Limb (tissue), 2 donors: ENCODE measurements around the gene SWAP70.
"Not testable (repeated sequence)": the region's sequence is repeated elsewhere in the genome, so short reads cannot be mapped to it uniquely, and the experiment has no call there.

Experiments used
- DNase-seq, 2 donors: peaks; one replicate each; pipeline ENCODE4 v3.0.0-alpha.2; 2016; ENCODE audit errors: extremely low spot score in 2 of 2

SWAP70 gene

GRCh38 chr11:9663699-9664275, at the start of gene SWAP70:
TSS of gene SWAP70 (plus strand) at chr11:9664077. CDS start at chr11:9664180, 103 bp downstream.
- DNase-seq, result peak; percentile 68 to 94

- DNase-seq, result no peak
Measured at GRCh38 chr11:9615031-9615451, 48.8 kb upstream of the SWAP70 start.

DNA sequence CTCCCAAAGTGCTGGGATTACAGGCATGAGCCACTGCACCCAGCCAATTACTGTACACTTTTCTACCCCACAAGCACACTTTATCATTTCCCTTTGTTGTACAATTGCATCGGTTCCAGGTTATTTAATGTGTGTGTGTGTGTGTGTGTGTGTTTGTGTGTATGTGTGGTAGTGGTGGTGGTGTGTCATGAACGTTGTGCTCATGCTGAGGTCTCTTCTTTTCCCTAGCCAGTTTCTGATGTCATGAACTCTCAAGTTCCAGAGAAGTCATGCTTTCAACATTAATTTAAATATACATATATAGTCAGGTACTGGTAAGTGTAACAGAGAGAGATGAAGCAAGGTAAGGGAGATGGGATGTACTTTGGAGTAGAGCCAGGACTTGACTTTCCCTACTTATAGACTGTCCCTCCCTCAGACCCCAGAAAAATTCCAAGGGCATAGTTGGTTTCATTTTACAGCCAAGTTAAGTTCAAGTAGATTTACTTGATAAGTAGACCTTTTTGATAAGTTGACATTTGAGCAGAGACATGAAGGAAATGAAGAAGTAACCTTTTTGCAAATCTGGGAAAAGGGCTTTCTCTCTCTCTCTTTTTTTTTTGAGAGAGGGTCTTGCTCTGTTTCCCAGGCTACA, 47.7 kb upstream of the SWAP70 start:
- DNase-seq, result no peak

- DNase-seq, result no peak
Measured at GRCh38 chr11:9616858-9617257, 47.0 kb upstream of the SWAP70 start.

GRCh38 chr11:9617940-9618339, 45.9 kb upstream of the SWAP70 start:
- peak in 1 of 2 donors; percentile 30 for DNase-seq

- no peak for DNase-seq
Measured at GRCh38 chr11:9619004-9619403, 44.9 kb upstream of the SWAP70 start.

- DNase-seq, result no peak
Measured at GRCh38 chr11:9619971-9620370, 43.9 kb upstream of the SWAP70 start.

GRCh38 chr11:9622353-9622752, 41.5 kb upstream of the SWAP70 start:
- not testable (repeated sequence) for DNase-seq

DNA sequence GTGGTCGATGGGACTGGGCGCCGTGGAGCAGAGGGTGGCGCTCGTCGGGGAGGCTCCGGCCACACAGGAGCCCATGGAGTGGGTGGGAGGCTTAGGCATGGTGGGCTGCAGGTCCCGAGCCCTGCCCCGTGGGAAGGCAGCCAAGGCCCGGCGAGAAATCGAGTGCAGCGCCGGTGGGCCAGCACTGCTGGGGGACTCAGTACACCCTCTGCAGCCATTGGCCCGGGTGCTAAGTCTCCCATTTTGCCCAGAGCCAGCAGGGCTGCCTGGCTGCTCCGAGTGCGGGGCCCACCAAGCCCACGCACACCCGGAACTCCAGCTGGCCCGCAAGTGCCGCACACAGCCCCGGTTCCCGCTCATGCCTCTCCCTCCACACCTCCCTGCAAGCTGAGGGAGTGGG, 40.8 kb upstream of the SWAP70 start:
- DNase-seq, result not testable (repeated sequence)

DNA sequence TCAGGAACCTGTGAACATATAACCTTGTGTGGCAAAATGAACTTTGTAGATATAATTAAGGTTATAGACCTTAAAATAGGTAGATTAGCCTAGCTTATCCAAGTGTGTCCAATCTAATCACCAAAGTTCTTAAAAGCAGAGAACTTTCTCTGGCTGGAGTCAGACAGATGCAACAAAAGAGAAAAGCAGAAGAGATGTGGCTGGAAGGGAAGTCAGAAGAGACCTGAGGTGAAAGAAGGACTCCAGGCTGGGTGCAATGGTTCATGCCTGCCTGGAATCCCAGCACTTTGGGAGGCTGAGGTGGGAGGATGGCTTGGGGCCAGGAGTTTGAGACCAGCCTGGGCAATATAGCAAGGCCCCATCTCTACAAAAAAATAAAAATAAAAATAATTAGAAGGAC, 39.4 kb upstream of the SWAP70 start:
- no peak for DNase-seq

DNA sequence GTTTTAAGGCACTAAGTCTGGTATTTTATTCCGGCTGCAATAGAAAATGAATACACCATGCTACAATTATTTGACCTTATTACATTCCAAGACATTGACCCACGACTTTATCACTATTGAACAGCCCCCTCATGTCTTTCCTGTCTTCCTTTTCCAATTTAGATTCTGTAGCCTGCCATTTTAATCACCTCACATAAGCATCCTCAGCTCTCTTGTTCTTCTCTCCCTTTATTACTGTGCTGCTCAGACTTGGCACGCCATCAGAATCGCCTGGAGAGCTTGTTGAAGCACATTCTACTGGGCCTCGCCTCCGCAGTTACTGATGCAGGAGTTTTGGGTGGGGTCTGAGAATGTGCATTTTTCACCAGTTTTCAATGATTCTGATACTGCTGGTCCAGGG, 38.7 kb upstream of the SWAP70 start:
- DNase-seq, result peak in 1 of 2 donors; percentile 39

DNA sequence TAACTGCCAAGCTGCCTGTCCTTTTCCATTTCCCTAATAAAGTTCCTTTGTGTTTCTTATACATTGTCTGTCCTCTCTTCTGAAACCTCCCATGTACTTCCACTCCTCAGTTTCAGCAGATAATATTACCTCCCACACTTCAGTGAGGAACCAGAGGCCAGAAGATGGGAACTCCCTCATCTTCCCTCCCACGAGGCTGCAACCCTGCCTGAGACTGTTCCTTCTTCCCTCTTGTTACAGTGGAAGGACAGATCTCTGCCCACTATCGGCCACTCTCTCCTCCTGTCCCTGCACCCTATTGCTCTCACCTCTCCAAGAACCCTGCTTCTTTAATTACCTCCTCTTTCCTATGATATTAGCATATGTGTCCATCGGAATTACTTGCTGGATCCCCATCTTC, 38.1 kb upstream of the SWAP70 start:
- no peak for DNase-seq

GRCh38 chr11:9626496-9627394, 37.1 kb upstream of the SWAP70 start:
- DNase-seq, result no peak

GRCh38 chr11:9629064-9629463, 34.8 kb upstream of the SWAP70 start:
- DNase-seq, result no peak

- DNase-seq, result no peak
Measured at GRCh38 chr11:9633679-9634078, 30.2 kb upstream of the SWAP70 start.

- no peak for DNase-seq
Measured at GRCh38 chr11:9636691-9637090, 27.2 kb upstream of the SWAP70 start.

DNA sequence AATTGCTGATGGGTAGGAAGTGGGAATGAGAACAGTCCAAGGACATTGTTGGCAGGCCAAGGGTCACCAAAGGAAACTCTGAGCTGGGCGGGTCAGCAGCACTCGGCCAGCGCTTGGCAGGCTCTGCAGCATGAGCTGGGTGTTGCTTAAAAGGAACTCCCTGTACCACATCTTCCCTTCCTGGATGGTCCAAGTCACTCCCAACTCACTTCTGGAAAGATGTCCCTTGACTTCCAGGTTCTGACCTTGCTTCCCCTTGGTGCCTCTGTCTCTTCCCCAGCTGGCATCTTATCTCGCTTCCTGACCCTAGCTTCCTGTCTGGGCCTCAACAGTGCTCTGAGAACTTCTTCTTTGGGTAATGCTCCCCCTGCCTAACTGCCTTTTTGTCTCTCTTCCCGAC, 24.8 kb upstream of the SWAP70 start:
- DNase-seq, result no peak

GRCh38 chr11:9639985-9640384, 23.9 kb upstream of the SWAP70 start:
- no peak for DNase-seq

DNA sequence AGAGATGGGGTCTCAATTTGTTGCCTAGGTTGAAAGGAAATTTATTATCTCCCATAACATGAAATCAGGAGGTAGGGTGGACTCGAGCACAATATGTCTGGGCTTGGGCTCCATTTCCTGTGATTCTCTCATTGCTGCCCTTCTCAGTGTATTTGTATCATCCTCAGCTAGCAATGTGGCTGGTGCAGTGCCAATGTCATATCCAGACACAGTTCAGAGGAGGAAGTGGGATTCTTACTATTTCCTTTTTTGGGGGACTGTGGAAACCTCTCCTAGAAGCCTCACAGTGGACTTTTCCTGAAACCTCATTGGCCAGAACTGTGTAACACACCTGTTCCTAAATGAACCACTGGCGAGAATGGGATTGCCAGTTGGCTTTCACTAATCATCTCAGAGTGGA, 21.0 kb upstream of the SWAP70 start:
- DNase-seq, result no peak

DNA sequence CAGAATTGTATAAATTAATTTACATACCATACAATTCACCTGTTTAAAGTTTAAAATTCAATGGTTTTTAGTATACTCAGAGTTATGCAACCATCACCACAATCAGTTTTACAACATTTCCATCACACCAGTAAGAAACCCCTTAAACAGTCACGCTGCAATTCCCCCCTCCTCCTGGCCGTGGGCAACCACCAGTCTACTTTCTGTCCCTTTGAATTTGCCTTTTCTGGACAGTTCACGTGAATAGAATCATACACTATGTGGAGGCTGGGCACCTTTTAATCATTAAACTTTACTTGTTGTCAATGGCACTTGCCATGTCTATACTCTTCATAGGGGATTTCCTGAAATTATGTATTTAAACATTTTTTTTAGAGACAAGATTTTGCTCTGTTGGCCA, 20.1 kb upstream of the SWAP70 start:
- no peak for DNase-seq

DNA sequence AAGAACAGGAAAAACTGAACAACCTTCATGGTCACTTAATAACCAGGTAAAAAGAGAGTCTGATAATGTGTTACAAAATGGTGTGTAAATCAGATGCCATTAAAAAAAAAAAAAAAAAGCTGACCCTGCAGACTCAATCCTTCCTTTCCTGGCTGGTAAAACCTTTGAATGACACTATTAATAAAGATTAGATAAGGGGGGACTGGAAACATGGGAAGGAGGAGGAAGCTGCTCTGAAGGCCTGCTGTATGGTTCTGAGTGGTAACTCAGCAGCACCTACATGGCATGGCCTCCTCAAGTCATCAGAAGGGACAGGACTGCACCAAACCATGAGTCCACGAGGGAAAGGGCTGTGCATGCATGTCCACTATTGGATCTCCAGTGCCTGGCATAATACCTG, 18.0 kb upstream of the SWAP70 start:
- DNase-seq, result no peak

DNA sequence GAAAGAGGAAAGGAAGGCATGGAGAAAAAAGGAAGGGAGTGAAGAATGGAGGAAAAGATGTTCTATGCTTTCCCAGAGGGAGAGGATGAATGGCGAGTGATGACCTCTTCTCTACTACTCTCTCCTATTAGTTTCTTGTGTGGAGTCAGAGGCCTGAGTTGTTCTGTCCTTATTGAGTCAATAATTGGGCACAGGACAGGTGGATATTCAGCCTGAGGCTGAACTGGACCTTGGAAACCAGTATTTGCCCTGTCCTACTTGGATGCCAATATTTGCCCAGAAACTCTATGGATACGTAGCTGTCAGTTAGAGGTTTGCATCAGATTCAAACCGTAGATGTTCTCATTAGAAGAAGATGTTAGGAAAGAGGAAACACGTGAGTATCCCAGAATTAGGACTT, 17.6 kb upstream of the SWAP70 start:
- no peak for DNase-seq

DNA sequence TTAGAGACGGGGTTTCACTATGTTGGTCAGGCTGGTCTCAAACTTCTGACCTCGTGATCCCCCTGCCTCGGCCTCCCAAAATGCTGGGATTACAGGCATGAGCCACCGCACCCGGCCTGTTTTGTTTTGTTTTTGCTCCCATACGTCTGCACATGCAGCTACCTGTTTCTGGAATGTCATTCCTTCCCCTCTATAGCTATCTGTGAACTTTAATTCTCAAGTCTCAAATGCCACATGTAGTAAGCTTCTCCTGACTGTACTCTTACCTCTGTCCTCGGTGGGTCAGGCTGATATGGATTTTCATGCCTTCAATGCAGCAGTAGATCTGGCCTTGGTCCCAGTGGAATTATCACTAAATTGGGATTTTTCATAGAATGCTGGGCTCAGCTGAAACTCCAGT, 12.4 kb upstream of the SWAP70 start:
- no peak for DNase-seq
